Fibroblast of gingiva (primary cell): ENCODE measurements around the gene NFX1.
"Not testable (repeated sequence)": the region's sequence is repeated elsewhere in the genome, so short reads cannot be mapped to it uniquely, and the experiment has no call there.

Source experiments
- DNase-seq: peaks from one replicate; pipeline ENCODE4 v3.0.0-alpha.2; 2011; ENCODE audit warnings: low read depth

Gene NFX1

GRCh38 chr9:33310748-33311147 lies 20.4 kb downstream of the NFX1 start:
- no peak for DNase-seq

GRCh38 chr9:33311953-33312352 lies 21.6 kb downstream of the NFX1 start:
- no peak for DNase-seq

GRCh38 chr9:33315371-33315770 lies 25.1 kb downstream of the NFX1 start:
- no peak for DNase-seq

- not testable (repeated sequence) for DNase-seq
These were observed 26.8 kb downstream of the NFX1 start for GRCh38 chr9:33317136-33317535.

GRCh38 chr9:33318225-33318624 lies 27.9 kb downstream of the NFX1 start:
- DNase-seq, result no peak

DNA sequence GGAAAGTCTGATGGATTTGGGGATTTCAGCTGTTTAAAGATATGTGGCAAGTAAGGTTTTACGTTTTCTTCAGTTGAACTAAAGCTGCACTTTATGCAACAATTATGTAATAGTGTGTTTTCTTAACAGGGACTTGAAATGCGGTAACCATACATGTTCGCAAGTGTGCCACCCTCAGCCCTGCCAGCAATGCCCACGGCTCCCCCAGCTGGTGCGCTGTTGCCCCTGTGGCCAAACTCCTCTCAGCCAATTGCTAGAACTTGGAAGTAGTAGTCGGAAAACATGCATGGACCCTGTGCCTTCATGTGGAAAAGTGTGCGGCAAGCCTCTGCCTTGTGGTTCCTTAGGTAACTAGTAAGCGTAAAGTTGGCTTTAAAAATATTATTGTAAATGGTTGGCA lies 28.5 kb downstream of the NFX1 start:
- DNase-seq, result no peak

DNA sequence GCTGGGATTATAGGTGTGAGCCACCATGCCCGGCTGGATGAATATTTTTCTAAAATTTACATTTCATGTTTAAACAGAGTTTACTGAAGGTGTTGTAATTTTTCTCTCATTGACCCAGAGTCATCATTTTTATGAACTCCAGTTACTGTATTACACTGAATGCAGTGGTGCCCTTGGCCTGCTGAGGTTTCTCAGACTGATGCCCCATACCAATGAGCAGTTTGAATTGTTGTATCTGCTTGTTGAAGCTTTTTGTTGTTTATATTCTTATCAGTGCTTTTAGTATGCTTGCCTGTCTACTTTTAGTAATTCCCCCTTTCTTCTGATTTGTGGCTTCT lies 29.9 kb downstream of the NFX1 start:
- no peak for DNase-seq

GRCh38 chr9:33320568-33321261 lies 30.4 kb downstream of the NFX1 start:
- peak; percentile 96 for DNase-seq

GRCh38 chr9:33329117-33329563 lies 38.8 kb downstream of the NFX1 start:
- DNase-seq, result peak; percentile 88

DNA sequence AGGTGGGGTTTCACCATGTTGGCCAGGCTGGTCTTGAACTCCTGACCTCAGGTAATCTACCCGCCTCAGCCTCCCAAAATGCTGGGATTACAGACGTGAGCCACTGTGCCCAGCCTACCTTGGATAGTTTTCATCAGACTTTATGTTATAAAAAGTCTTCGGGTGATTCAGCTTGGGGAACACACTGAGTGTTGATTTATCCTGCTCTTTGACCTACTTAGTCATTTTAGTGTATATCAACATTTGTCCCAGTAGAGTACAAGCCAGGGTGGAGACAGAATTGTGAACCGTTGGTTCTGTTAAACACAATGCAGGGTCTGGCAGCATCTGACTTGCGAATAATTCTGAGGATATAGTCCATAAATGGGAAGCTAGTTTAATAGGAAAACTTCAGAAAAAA lies 39.7 kb downstream of the NFX1 start:
- peak; percentile 64 for DNase-seq

DNA sequence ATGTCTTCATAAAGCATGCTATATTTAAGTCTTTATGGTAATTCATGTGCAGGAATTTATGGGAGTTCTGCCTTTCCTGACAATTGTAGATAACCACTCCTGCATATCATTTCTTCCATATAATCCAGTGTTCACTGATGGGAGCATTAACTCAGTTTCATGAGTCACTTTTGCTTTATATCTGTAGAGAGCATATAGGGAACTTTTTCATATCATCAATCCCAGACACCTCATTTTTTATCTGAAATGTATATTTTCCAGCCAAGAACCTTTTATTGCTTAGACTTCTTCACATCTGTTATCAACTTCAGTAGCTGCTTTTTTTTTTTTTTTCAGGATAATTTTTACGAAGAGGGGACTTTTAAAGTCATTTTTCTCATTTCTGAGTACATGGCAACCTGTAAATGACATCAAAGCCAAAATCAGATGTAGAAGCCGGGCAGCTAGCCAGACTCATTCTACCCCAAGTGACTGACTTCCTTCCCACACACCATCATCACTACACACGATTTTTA lies 41.1 kb downstream of the NFX1 start:
- DNase-seq, result no peak

DNA sequence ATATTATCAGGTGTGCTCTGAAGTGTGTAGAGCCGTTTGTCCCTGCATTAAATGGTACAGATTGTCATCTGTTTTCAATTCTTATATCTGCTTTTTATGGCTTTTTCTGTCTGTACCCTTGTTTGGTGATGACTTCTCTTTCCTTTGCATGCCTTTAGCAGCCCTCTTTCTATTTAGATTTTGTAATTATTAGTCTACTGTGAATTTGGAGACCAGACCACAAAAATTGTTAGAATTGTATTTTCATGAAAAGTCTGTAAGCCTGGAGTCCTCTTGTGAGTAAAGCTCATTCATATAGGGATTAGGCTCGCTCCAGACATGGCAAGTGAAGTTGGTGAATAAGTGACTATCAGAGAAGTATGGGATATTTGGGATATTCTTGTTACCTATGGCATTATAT lies 41.7 kb downstream of the NFX1 start:
- no peak for DNase-seq

GRCh38 chr9:33332956-33333355 lies 42.6 kb downstream of the NFX1 start:
- not testable (repeated sequence) for DNase-seq

- no peak for DNase-seq
These were observed 49.9 kb downstream of the NFX1 start for GRCh38 chr9:33340186-33340585.

- DNase-seq, result no peak
These were observed 50.9 kb downstream of the NFX1 start for GRCh38 chr9:33341182-33341581.

DNA sequence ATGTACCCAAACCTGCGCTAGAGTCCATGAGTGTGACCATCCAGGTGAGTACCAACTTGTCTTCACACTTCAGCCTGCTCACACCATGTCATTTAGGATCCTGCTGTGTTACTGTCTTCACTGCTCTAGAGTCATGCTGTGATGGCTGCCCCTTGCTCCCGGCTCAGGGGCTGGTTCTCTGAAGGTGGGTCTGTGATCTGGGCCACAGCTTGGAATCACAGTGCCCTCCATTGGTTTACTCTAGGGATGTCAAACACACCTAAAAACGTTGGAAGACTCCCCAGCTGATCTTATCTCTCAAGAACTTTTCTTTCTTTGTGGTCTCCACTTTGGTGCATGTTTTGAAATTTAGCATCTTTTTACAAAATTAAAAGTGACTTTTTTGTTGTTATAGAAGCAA lies 53.8 kb downstream of the NFX1 start:
- no peak for DNase-seq

GRCh38 chr9:33346564-33346963 lies 56.2 kb downstream of the NFX1 start:
- DNase-seq, result no peak

GRCh38 chr9:33348998-33349397 lies 58.7 kb downstream of the NFX1 start:
- DNase-seq, result no peak

- peak; percentile 14 for DNase-seq
These were observed 59.4 kb downstream of the NFX1 start for GRCh38 chr9:33349743-33350142.

DNA sequence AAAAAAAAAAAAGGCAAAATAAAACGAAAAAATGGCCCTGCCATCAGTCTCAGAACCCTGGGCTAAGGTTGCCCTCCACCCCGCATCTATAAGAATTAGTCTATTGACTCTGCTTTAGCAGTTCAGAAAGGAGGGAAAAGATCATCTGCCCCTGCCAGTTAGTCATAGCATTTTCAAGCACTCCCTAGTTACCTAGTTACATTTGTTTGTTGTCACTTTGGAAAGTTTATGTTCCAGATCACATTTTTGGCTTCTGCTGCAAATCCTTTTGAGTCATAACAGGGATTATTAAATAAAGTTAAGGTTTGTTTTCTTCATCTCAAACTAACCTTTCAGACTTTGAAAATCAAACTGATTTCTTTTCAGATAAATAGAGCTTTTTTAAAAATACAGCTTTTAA lies 60.0 kb downstream of the NFX1 start:
- peak; percentile 94 for DNase-seq

DNA sequence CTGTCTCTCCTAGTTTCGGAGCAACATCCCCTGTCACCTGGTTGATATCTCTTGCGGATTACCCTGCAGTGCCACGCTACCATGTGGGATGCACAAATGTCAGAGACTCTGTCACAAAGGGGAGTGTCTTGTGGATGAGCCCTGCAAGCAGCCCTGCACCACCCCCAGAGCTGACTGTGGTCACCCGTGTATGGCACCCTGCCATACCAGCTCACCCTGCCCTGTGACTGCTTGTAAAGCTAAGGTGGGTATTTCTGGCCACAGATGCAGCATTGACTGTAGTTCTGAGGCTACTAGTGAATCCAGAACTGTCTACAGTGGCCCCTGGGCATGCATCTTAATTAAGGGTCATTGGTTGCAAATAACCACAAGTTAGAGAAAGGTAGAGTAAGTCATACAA lies 61.2 kb downstream of the NFX1 start:
- no peak for DNase-seq

DNA sequence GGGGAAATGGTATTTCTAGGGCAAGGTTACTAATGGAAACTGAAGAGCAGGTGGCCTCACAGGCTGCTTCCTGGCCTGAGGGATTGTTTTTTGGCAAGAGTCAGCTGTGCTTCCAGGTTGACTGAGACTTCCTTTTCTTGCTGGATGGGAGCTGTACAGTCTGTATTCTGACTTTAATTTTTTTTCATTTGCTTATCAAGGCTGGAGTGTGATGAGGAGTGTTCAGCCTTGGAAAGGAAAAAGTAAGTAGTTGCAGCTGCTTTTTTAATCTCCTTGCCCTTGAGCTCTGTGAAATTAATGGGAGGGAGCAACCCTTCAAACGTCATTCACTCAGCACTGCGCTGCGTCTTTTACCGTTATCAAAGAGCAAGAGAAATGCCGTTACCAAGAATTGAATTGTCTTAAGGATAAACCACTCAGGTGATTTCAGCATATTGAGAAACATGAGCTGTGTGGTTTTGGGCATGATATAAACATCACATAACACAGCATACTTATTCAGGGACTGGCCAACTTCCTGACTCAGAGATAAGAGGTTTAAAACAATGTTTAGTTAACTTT lies 64.4 kb downstream of the NFX1 start:
- no peak for DNase-seq

GRCh38 chr9:33355933-33356332 lies 65.6 kb downstream of the NFX1 start:
- DNase-seq, result no peak

DNA sequence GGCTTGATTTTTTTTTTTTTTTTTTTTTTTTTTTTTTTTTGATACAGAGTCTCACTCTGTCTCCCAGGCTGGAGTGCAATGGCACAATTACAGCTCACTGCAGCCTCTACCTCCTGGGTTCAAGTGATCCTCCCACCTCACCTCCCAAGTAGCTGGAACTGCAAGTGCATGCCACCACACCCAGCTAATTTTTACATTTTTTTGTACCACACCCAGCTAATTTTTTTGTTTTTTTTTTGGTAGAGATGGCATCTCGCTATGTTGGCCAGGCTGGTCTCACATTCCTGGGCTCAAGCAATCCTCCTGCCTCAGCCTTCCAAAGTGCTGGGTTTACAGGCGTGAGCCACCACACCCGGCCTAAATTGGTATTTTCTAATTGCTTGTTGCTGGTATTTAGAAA lies 68.3 kb downstream of the NFX1 start:
- DNase-seq, result not testable (repeated sequence)
